ENCODE measurements around the gene FGGY.

FGGY gene

DNA sequence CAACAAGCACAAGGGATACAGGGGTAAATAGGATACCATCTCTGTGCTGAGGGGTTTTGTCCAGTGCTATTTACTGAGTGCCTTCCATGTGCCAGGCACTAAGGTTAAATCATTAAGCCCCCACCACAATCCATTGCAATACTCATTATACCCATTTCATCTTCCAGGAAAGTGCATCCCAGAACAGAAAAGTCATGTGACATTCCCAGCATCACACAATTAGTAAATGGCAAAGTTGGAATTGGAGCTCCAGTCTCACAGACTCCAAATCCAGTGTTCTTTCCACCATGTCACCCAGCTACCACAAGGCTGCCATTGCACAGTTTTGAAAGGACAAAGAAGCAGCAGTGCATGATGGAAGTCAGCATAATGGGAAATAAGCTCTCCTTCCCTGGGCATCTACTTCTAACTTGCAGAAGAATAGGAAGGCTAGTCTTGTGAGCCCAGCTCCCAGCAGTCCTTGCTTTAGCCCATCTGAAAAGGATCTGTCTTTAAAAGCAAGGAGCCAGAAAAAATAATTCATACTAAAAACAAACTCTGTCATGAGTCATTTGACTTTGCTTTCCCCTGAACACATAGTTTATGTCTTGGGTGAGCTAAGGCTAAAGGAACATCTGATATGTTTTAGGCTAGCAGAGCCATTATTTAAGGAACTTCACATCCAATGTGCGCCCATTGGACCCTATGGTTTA, 406.5 kb downstream of the FGGY start (continued):
- TF ChIP-seq INSM2 (tag by site-specific recombination; IDR thresholded peaks at IDR 0.05) = no peak
- TF ChIP-seq ZBTB48 (tag by site-specific recombination; IDR thresholded peaks at IDR 0.05) = no peak
- TF ChIP-seq, protein P1, sequence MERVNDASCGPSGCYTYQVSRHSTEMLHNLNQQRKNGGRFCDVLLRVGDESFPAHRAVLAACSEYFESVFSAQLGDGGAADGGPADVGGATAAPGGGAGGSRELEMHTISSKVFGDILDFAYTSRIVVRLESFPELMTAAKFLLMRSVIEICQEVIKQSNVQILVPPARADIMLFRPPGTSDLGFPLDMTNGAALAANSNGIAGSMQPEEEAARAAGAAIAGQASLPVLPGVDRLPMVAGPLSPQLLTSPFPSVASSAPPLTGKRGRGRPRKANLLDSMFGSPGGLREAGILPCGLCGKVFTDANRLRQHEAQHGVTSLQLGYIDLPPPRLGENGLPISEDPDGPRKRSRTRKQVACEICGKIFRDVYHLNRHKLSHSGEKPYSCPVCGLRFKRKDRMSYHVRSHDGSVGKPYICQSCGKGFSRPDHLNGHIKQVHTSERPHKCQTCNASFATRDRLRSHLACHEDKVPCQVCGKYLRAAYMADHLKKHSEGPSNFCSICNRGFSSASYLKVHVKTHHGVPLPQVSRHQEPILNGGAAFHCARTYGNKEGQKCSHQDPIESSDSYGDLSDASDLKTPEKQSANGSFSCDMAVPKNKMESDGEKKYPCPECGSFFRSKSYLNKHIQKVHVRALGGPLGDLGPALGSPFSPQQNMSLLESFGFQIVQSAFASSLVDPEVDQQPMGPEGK (tag by site-specific recombination; IDR thresholded peaks at IDR 0.05) = no peak
- no peak for TF ChIP-seq ZNF777 (tag by site-specific recombination; IDR thresholded peaks at IDR 0.05; ENCODE audit: borderline replicate concordance)
- no peak for TF ChIP-seq ZNF660 (tag by site-specific recombination; IDR thresholded peaks at IDR 0.05)
- no peak for TF ChIP-seq ZNF423 (tag by site-specific recombination; IDR thresholded peaks at IDR 0.05)

- no peaks in the 10 kb centered on the region for H3K9me3 ChIP-seq (ENCODE audit: control insufficient read depth, insufficient read depth, low read depth, low read length)
- H3K4me1 ChIP-seq (ENCODE audit: control insufficient read depth, insufficient read depth, low read length) = no peaks in the 10 kb centered on the region
- no peak overlapping the region for H3K4me3 ChIP-seq (ENCODE audit: low read depth, low read length)
- POLR2A ChIA-PET = no interaction called here
- H3K36me3 ChIP-seq (ENCODE audit: control insufficient read depth in 2 of 2, insufficient read depth in 1 of 2, low read length in 2 of 2) = no peaks in the 10 kb centered on the region
- H3K27ac ChIP-seq (ENCODE audit: extremely low read depth, low read depth, low read length) = no peak overlapping the region
- no peak for TF ChIP-seq ZNF221 (tag by site-specific recombination; IDR thresholded peaks at IDR 0.05; ENCODE audit: borderline replicate concordance)
- CTCF ChIA-PET = no interaction called here
These were observed 407.1 kb downstream of the FGGY start for GRCh38 chr1:59703918-59704378.

- Histone ChIP-seq H3K4me1 (ENCODE audit: control insufficient read depth, insufficient read depth, low read length) (no peaks in the 10 kb centered on the region), H3K27ac (ENCODE audit: extremely low read depth, low read depth, low read length) (no peak overlapping the region), H3K36me3 (ENCODE audit: control insufficient read depth in 2 of 2, insufficient read depth in 1 of 2, low read length in 2 of 2) (no peaks in the 10 kb centered on the region), H3K9me3 (ENCODE audit: control insufficient read depth, insufficient read depth, low read depth, low read length) (no peaks in the 10 kb centered on the region), H3K4me3 (ENCODE audit: low read depth, low read length) (no peak overlapping the region)
- CTCF ChIA-PET = interaction anchor here (0.7 kb wide), 2 partner anchors 547 to 966 kb away, joined by 3 read pairs; no protein-coding TSS in a partner anchor
- TF ChIP-seq ZBTB20 (tag by site-specific recombination; IDR thresholded peaks at IDR 0.05) (no peak), ZNF600 (tag by site-specific recombination; IDR thresholded peaks at IDR 0.05) (no peak), ZNF76 (tag by site-specific recombination; IDR thresholded peaks at IDR 0.05; ENCODE audit: borderline replicate concordance, low read depth) (no peak), ZNF24 (tag by site-specific recombination; IDR thresholded peaks at IDR 0.05) (no peak), ZFHX2 (tag by site-specific recombination; conservative IDR thresholded peaks at IDR 0.05) (no peak), PRDM1 (tag by site-specific recombination; IDR thresholded peaks at IDR 0.05) (no peak), ZNF639 (tag by site-specific recombination; IDR thresholded peaks at IDR 0.05) (no peak), ZNF155 (tag by site-specific recombination; IDR thresholded peaks at IDR 0.05) (no peak)
- TF ChIP-seq, protein P2, sequence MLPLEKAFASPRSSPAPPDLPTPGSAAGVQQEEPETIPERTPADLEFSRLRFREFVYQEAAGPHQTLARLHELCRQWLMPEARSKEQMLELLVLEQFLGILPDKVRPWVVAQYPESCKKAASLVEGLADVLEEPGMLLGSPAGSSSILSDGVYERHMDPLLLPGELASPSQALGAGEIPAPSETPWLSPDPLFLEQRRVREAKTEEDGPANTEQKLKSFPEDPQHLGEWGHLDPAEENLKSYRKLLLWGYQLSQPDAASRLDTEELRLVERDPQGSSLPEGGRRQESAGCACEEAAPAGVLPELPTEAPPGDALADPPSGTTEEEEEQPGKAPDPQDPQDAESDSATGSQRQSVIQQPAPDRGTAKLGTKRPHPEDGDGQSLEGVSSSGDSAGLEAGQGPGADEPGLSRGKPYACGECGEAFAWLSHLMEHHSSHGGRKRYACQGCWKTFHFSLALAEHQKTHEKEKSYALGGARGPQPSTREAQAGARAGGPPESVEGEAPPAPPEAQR (tag by site-specific recombination; IDR thresholded peaks at IDR 0.05) = no peak
- POLR2A ChIA-PET = no interaction called here
These were observed 407.8 kb downstream of the FGGY start for GRCh38 chr1:59704716-59705115.

Measured in HEK293 (cell line).